Smooth muscle cell (in vitro differentiated cells): ENCODE results near the gene PSAT1. TPM values are rescaled to one million over a fixed set of nuclear protein-coding genes. Genes with fewer than 3 reads are reported as not detected.

Experiments used
- DNase-seq: peaks from one replicate; lab custom pipeline; 2025; ENCODE audit not compliant: unreplicated experiment; lab: John Stamatoyannopoulos, UW
- H2AFZ ChIP-seq: fragments of 200-600 bp; sonication (generic); 2 replicates; pipeline ENCODE4 v1.6.0; 2016; ENCODE audit warnings: antibody characterized with exemption, low read depth, mild to moderate bottlenecking
- H3F3A ChIP-seq: fragments of 200-600 bp; sonication (generic); 2 replicates; pipeline ENCODE4 v1.6.0; 2017; ENCODE audit warnings: antibody characterized with exemption, low read depth
- H3K27ac ChIP-seq: fragments of 200-600 bp; sonication (generic); 2 replicates; pipeline ENCODE4 v1.5.1; 2016; ENCODE audit warnings: low read depth, mild to moderate bottlenecking
- H3K27me3 ChIP-seq: fragments of 200-600 bp; sonication (generic); 2 replicates; pipeline ENCODE4 v1.6.1; 2016; ENCODE audit warnings: low read depth, mild to moderate bottlenecking
- H3K36me3 ChIP-seq: fragments of 200-600 bp; sonication (generic); 2 replicates; pipeline ENCODE4 v1.5.1; 2016; ENCODE audit warnings: low read depth
- H3K4me1 ChIP-seq: fragments of 200-600 bp; sonication (generic); 2 replicates; pipeline ENCODE4 v1.5.1; 2016; ENCODE audit warnings: low read depth
- H3K4me2 ChIP-seq: fragments of 200-600 bp; sonication (generic); 2 replicates; pipeline ENCODE4 v1.6.0; 2016; ENCODE audit warnings: mild to moderate bottlenecking
- H3K4me3 ChIP-seq: fragments of 200-600 bp; sonication (generic); 2 replicates; pipeline ENCODE4 v1.5.1; 2016; ENCODE audit warnings: mild to moderate bottlenecking
- H3K79me2 ChIP-seq: fragments of 200-600 bp; sonication (generic); 2 replicates; pipeline ENCODE4 v1.6.0; 2016; ENCODE audit warnings: low read depth, mild to moderate bottlenecking
- H3K9ac ChIP-seq: fragments of 200-600 bp; sonication (generic); 2 replicates; pipeline ENCODE4 v1.6.0; 2016; ENCODE audit warnings: low read depth
- H3K9me3 ChIP-seq: fragments of 200-600 bp; sonication (generic); replicated peaks from 2 replicates; pipeline ENCODE4 v1.5.1; 2016; ENCODE audit warnings: low read depth
- H4K20me1 ChIP-seq: fragments of 200-600 bp; sonication (generic); 2 replicates; pipeline ENCODE4 v1.6.0; 2016; ENCODE audit warnings: low read depth
- WGBS: methylation state at CpG from one replicate; pipeline ENCODE4 v1.1.7; 2016; ENCODE audit warnings: low lambda C conversion rate; 5-methylcytosine and 5-hydroxymethylcytosine counted together
- polyA plus RNA-seq: library from polyadenylated mRNA; unstranded; fragments of >200 nt; fragmentation: Nextera tagmentation; extraction: Ambion mirVana; gene quantifications from 2 replicates; pipeline ENCODE4 v1.2.1, GENCODE V29; 2016
- total RNA-seq: library from RNA; depleted of rRNA; stranded (reverse); fragments of >200 nt; gene quantifications from 2 replicates; pipeline ENCODE4 v1.2.3, GENCODE V29; 2014
- TF ChIP-seq, protein P1 (sequence below): fragments of 200-600 bp; sonication (generic); IDR thresholded peaks from 2 replicates; pipeline ENCODE4 v1.5.1; 2017; ENCODE audit warnings: borderline replicate concordance, mild to moderate bottlenecking, antibody characterized with exemption; ENCODE audit not compliant: insufficient read depth, poor library complexity, severe bottlenecking

The PSAT1 gene
- total and polyA plus RNA-seq, 2 experiments from 2014 or later, result 70.6 to 85.1 TPM

DNA sequence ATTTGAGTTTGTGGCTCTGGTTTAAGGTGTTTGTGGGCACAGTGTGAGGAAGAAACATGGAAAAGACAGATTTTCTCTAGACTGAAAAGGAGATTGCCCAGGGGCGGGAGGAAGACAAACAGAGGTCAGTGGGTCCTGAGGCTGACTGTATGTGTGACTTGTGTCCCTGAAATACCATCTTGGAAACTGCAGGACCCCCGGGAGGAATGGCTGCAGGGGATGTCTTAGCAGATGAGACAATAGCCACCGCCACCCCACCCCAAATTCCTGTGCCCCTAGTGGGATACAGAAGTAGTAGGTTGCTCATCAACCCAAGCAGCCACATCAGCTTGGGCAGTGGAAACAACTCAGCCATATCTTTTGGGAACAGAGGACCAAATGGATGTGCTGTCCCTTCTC is 1.7 kb upstream of the PSAT1 start:
- Histone ChIP-seq H3K27ac (no peak overlapping the region), H3K36me3 (no peaks in the 10 kb centered on the region), H3K4me3 (no peak overlapping the region), H3K4me2 (peak overlapping the region; percentile 91), H3K9me3 (no peaks in the 10 kb centered on the region), H2AFZ (no peak overlapping the region), H4K20me1 (no peaks in the 10 kb centered on the region), H3K79me2 (peaks cover 30% of the 10 kb centered on the region), H3K27me3 (no peaks in the 10 kb centered on the region), H3F3A (peaks cover 7% of the 10 kb centered on the region), H3K4me1 (peaks cover 13% of the 10 kb centered on the region), H3K9ac (no peak overlapping the region)
- DNase-seq, result no peak
- TF ChIP-seq, protein P1, sequence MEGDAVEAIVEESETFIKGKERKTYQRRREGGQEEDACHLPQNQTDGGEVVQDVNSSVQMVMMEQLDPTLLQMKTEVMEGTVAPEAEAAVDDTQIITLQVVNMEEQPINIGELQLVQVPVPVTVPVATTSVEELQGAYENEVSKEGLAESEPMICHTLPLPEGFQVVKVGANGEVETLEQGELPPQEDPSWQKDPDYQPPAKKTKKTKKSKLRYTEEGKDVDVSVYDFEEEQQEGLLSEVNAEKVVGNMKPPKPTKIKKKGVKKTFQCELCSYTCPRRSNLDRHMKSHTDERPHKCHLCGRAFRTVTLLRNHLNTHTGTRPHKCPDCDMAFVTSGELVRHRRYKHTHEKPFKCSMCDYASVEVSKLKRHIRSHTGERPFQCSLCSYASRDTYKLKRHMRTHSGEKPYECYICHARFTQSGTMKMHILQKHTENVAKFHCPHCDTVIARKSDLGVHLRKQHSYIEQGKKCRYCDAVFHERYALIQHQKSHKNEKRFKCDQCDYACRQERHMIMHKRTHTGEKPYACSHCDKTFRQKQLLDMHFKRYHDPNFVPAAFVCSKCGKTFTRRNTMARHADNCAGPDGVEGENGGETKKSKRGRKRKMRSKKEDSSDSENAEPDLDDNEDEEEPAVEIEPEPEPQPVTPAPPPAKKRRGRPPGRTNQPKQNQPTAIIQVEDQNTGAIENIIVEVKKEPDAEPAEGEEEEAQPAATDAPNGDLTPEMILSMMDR, result no peak
- WGBS, result 90% methylated on average over 3 of the region's 3 CpGs

DNA sequence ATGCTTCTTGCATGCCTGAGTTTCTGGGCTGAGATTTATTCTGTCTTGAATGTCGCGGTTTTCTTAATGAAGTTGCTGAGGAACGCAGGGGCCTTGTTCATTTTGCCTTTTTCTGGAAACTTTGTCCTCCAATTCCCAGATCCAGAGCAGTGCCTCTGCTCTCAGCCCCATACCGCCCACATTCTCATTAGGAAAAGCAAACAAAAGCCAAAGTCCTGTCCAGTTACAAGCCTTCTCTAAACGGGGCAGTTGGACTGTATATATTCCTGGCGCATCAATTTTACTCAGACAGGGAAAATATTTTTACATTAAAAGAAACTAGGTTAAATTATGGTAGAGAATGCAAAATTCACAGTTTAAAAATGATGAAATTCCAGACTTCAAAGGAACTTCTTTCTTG is 1.2 kb upstream of the PSAT1 start:
- Histone ChIP-seq H3K27ac (peak overlapping the region; percentile 63), H3K9ac (peak overlapping the region; percentile 71), H3F3A (peaks cover 7% of the 10 kb centered on the region), H2AFZ (peak overlapping the region; percentile 83), H3K36me3 (no peaks in the 10 kb centered on the region), H3K4me3 (peak overlapping the region; percentile 75), H4K20me1 (no peaks in the 10 kb centered on the region), H3K79me2 (peaks cover 35% of the 10 kb centered on the region), H3K4me2 (peak overlapping the region; percentile 91), H3K27me3 (no peaks in the 10 kb centered on the region), H3K9me3 (no peaks in the 10 kb centered on the region), H3K4me1 (peaks cover 13% of the 10 kb centered on the region)
- TF ChIP-seq, protein P1, result no peak
- WGBS, result 50% methylated on average over 6 of the region's 6 CpGs
- DNase-seq, result no peak

DNA sequence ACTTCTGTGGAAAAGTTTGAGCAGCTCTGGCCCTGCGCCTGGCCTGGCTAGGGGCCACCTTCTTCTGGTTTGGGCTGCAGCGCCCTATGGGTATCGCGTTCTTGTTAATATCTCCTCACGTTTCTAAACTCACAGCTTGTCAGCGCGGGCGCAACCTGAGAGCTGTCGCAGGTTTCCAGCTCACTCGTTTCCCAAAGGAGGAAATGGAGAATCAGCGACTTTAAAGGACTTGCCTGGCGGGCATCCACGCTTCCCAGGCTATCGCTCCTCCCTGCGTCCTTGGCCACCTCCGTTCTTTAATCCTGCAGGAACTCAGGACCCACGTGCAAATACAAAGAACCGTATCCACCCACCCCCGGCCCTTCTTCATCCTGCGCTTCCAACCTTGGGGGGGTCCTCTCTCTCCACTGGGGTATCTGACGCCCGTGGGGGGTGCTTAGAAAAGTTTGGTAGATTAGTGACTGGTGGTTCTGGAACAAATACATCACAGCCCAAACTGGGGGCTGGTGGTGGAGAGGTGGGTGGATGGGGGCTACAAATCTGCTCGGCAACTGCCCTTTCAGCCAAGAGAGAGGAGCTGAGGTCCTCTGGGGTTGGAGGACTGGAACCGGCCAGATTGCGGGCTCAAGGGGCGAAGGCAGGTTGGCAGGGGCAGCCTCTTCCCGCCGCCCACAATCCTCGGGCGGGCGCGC is 578 bp upstream of the PSAT1 start:
- TF ChIP-seq, protein P1, result no peak

DNA sequence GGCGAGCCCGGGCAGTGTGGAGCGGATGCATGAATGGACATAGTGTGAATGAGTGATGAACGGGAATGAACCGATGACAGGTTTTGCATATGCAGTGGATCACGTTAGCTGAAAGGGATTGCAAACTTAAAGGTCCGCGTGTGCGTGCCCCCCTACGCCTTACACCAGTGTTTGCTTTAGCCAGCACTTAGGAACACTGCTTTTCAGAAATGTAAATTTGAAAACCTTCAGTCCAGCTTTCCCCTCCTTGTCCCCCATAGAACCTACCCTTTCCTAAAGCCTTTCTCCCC is 692 bp downstream of the PSAT1 start:
- H3K4me3 ChIP-seq, result peak overlapping the region; percentile 75
- no peaks in the 10 kb centered on the region for H3K27me3 ChIP-seq
- H3K36me3 ChIP-seq, result no peaks in the 10 kb centered on the region
- H3K4me2 ChIP-seq, result peak overlapping the region; percentile 91
- 0% methylated on average over 10 of the region's 10 CpGs for WGBS
- H3K27ac ChIP-seq, result peak overlapping the region; percentile 22
- H2AFZ ChIP-seq, result peak overlapping the region; percentile 76
- H3K9me3 ChIP-seq, result no peaks in the 10 kb centered on the region
- peaks cover 13% of the 10 kb centered on the region for H3K4me1 ChIP-seq
- H3K9ac ChIP-seq, result peak overlapping the region; percentile 51
- H3K79me2 ChIP-seq, result peaks cover 53% of the 10 kb centered on the region
- no peak for DNase-seq
- TF ChIP-seq, protein P1, result no peak
- H4K20me1 ChIP-seq, result no peaks in the 10 kb centered on the region
- peaks cover 7% of the 10 kb centered on the region for H3F3A ChIP-seq

More for the DNA sequence above, 578 bp upstream of the PSAT1 start:
- Histone ChIP-seq H3K27me3 (no peaks in the 10 kb centered on the region), H3K4me1 (peaks cover 13% of the 10 kb centered on the region), H3F3A (peaks cover 7% of the 10 kb centered on the region), H3K36me3 (no peaks in the 10 kb centered on the region), H3K4me3 (peak overlapping the region; percentile 75), H2AFZ (peak overlapping the region; percentile 83), H3K4me2 (peak overlapping the region; percentile 91), H3K9ac (peak overlapping the region; percentile 71), H4K20me1 (no peaks in the 10 kb centered on the region), H3K9me3 (no peaks in the 10 kb centered on the region), H3K79me2 (peaks cover 41% of the 10 kb centered on the region), H3K27ac (peak overlapping the region; percentile 63)
- 3% methylated on average over 32 of the region's 32 CpGs for WGBS
- DNase-seq, result no peak
